IMR-90 (cell line): ENCODE measurements around the gene ZNF618. TPM values are rescaled to one million over a fixed set of nuclear protein-coding genes. Genes with fewer than 3 reads are reported as not detected.

ENCODE experiments used
- ATAC-seq: fragments of 200-7000 bp; cut with Tn5 transposase; 2 replicates; pipeline ENCODE4 v1.9.1; 2020; ENCODE audit warnings: low read depth, mild to moderate bottlenecking, moderate library complexity
- BruUV-seq: library from RNA; stranded (reverse); fragments of 400-500 nt; replicated peaks from 2 replicates; lab custom pipeline; 2021; lab: Mats Ljungman, UMichigan
- CTCF ChIA-PET: fragments of 300-600 bp; formaldehyde crosslinking; extraction: SDS; loops from one replicate; lab custom pipeline; 2021; ENCODE audit warnings: antibody characterized with exemption; lab: Yijun Ruan, JAX
- POLR2A ChIA-PET: fragments of 300-600 bp; sonication (Branson Sonifier 250); formaldehyde crosslinking; loops from one replicate; lab custom pipeline; 2022; ENCODE audit warnings: antibody characterized with exemption; ENCODE audit not compliant: unreplicated experiment; lab: Charles Lee
- DNase-seq: peaks from one replicate; pipeline ENCODE4 v3.0.0; 2013
- H2AFZ ChIP-seq: replicated peaks from 2 replicates; pipeline ENCODE3; 2013; ENCODE audit warnings: low read length, mild to moderate bottlenecking; ENCODE audit not compliant: poor library complexity
- H2AK5ac ChIP-seq: 2 replicates; pipeline ENCODE4 v1.6.1; 2013; ENCODE audit warnings: low read depth, low read length, inconsistent platforms
- H2AK9ac ChIP-seq: replicated peaks from 2 replicates; pipeline ENCODE3; 2013; ENCODE audit warnings: mild to moderate bottlenecking, low read depth, low read length, moderate library complexity; ENCODE audit not compliant: poor library complexity
- H2BK120ac ChIP-seq: 2 replicates; pipeline ENCODE4 v1.6.1; 2013; ENCODE audit warnings: low read depth, low read length, inconsistent platforms
- H2BK15ac ChIP-seq: 3 replicates; pipeline ENCODE4 v1.6.1; 2013; ENCODE audit warnings: low read depth, low read length, inconsistent platforms
- H2BK20ac ChIP-seq: 2 replicates; pipeline ENCODE4 v1.6.1; 2013; ENCODE audit warnings: low read depth, mild to moderate bottlenecking, inconsistent platforms, low read length, moderate library complexity
- H2BK5ac ChIP-seq: 2 replicates; pipeline ENCODE4 v1.6.1; 2013; ENCODE audit warnings: mild to moderate bottlenecking, low read depth, low read length, inconsistent platforms; ENCODE audit not compliant: poor library complexity, severe bottlenecking
- H3K14ac ChIP-seq: replicated peaks from 2 replicates; pipeline ENCODE4 v1.6.1; 2013; ENCODE audit warnings: low read depth, low read length, inconsistent platforms
- H3K18ac ChIP-seq: 2 replicates; pipeline ENCODE4 v1.6.1; 2013; ENCODE audit warnings: low read depth, low read length, control low read depth
- H3K23ac ChIP-seq: 2 replicates; pipeline ENCODE4 v1.6.1; 2013; ENCODE audit warnings: low read depth, low read length, inconsistent platforms
- H3K27ac ChIP-seq: 2 replicates; pipeline ENCODE4 v1.5.1; 2013; ENCODE audit warnings: mild to moderate bottlenecking, control low read depth, low read length; ENCODE audit not compliant: insufficient read depth
- H3K27me3 ChIP-seq: 2 replicates; pipeline ENCODE4 v1.6.1; 2013; ENCODE audit warnings: low read length; ENCODE audit not compliant: control insufficient read depth, insufficient read depth
- H3K36me3 ChIP-seq: 2 replicates; pipeline ENCODE4 v1.6.1; 2013; ENCODE audit warnings: low read length, mixed read lengths; ENCODE audit not compliant: control insufficient read depth, insufficient read depth
- H3K4ac ChIP-seq: 2 replicates; pipeline ENCODE4 v1.6.1; 2013; ENCODE audit warnings: low read depth, low read length, inconsistent platforms
- H3K4me1 ChIP-seq: 2 replicates; pipeline ENCODE4 v1.6.1; 2013; ENCODE audit warnings: low read length, mixed read lengths; ENCODE audit not compliant: control insufficient read depth, insufficient read depth
- H3K4me2 ChIP-seq: 2 replicates; pipeline ENCODE4 v1.6.1; 2013; ENCODE audit warnings: low read depth, mild to moderate bottlenecking, control low read depth, low read length, moderate library complexity
- H3K4me3 ChIP-seq: 2 replicates; pipeline ENCODE4 v1.5.1; 2013; ENCODE audit warnings: low read depth, mild to moderate bottlenecking, control low read depth, low read length, moderate library complexity; ENCODE audit not compliant: insufficient read depth
- H3K56ac ChIP-seq: 2 replicates; pipeline ENCODE4 v1.6.1; 2013; ENCODE audit warnings: low read length, inconsistent platforms; ENCODE audit not compliant: insufficient read depth; ENCODE audit errors: extremely low read depth
- H3K79me1 ChIP-seq, 2 experiments: 2 replicates each; pipeline ENCODE4 v1.6.1; 2013; ENCODE audit warnings: low read length in 2 of 2, inconsistent platforms in 1 of 2, low read depth in 1 of 2
- H3K9ac ChIP-seq: 2 replicates; pipeline ENCODE4 v1.6.1; 2013; ENCODE audit warnings: low read depth, low read length, control low read depth
- H3K9me1 ChIP-seq: 2 replicates; pipeline ENCODE4 v1.6.1; 2013; ENCODE audit warnings: low read length, inconsistent platforms; ENCODE audit not compliant: insufficient read depth
- H3K9me3 ChIP-seq: 2 replicates; pipeline ENCODE4 v1.6.1; 2013; ENCODE audit warnings: low read length; ENCODE audit not compliant: control insufficient read depth, insufficient read depth
- H4K20me1 ChIP-seq: 2 replicates; pipeline ENCODE4 v1.6.1; 2013; ENCODE audit warnings: low read length, inconsistent platforms; ENCODE audit not compliant: insufficient read depth
- H4K5ac ChIP-seq: 2 replicates; pipeline ENCODE4 v1.6.1; 2013; ENCODE audit warnings: mild to moderate bottlenecking, low read depth, low read length, control low read depth
- H4K8ac ChIP-seq, 2 experiments: 2 replicates each; pipeline ENCODE4 v1.6.1; 2013; ENCODE audit warnings: low read depth in 2 of 2, low read length in 2 of 2, control low read depth in 1 of 2, inconsistent platforms in 1 of 2
- H4K91ac ChIP-seq: 2 replicates; pipeline ENCODE4 v1.6.1; 2013; ENCODE audit warnings: low read depth, low read length, inconsistent platforms; ENCODE audit not compliant: insufficient read depth
- BHLHE40 ChIP-seq: fragments of 150-350 bp; IDR thresholded peaks from 2 replicates; pipeline ENCODE4 v1.6.1; 2016; ENCODE audit warnings: mild to moderate bottlenecking, low read depth, low read length
- CEBPB ChIP-seq: IDR thresholded peaks from 2 replicates; pipeline ENCODE4 v1.6.1; 2012; ENCODE audit warnings: low read depth, low read length, improper control_type of control experiment
- CHD1 ChIP-seq: IDR thresholded peaks from 2 replicates; pipeline ENCODE4 v1.6.1; 2012; ENCODE audit warnings: low read depth, low read length, improper control_type of control experiment
- CTCF ChIP-seq: conservative IDR thresholded peaks from 2 replicates; pipeline ENCODE4 v1.5.1; 2012; ENCODE audit warnings: mild to moderate bottlenecking, low read depth, low read length, improper control_type of control experiment
- ELK1 ChIP-seq: fragments of 150-350 bp; IDR thresholded peaks from 2 replicates; pipeline ENCODE4 v1.6.1; 2016; ENCODE audit warnings: low read depth, mild to moderate bottlenecking, low read length, moderate library complexity, borderline replicate concordance
- FOS ChIP-seq: fragments of 150-350 bp; IDR thresholded peaks from 2 replicates; pipeline ENCODE4 v1.6.1; 2016; ENCODE audit warnings: low read depth, low read length
- MAZ ChIP-seq: IDR thresholded peaks from 2 replicates; pipeline ENCODE4 v1.6.1; 2012; ENCODE audit warnings: low read depth, mild to moderate bottlenecking, low read length, improper control_type of control experiment, moderate library complexity, borderline replicate concordance
- MXI1 ChIP-seq: IDR thresholded peaks from 2 replicates; pipeline ENCODE4 v1.6.1; 2012; ENCODE audit warnings: low read depth, mild to moderate bottlenecking, low read length, moderate library complexity, borderline replicate concordance
- NFE2L2 ChIP-seq: fragments of 150-350 bp; IDR thresholded peaks from 2 replicates; pipeline ENCODE4 v1.6.1; 2016; ENCODE audit warnings: low read depth, mild to moderate bottlenecking, low read length
- POLR2A ChIP-seq: IDR thresholded peaks from 2 replicates; pipeline ENCODE4 v1.6.1; 2012; ENCODE audit warnings: mild to moderate bottlenecking, low read depth, low read length
- RAD21 ChIP-seq: IDR thresholded peaks from 2 replicates; pipeline ENCODE4 v1.6.1; 2012; ENCODE audit warnings: low read length, improper control_type of control experiment
- RCOR1 ChIP-seq: IDR thresholded peaks from 2 replicates; pipeline ENCODE4 v1.6.1; 2012; ENCODE audit warnings: mild to moderate bottlenecking, low read length, improper control_type of control experiment; ENCODE audit not compliant: insufficient replicate concordance
- RFX5 ChIP-seq: IDR thresholded peaks from 2 replicates; pipeline ENCODE4 v1.8.0; 2012; ENCODE audit warnings: low read depth, mild to moderate bottlenecking, low read length, moderate library complexity
- USF2 ChIP-seq: fragments of 150-350 bp; IDR thresholded peaks from 2 replicates; pipeline ENCODE4 v1.6.1; 2017; ENCODE audit warnings: mild to moderate bottlenecking, antibody characterized with exemption, low read length, low read depth
- WGBS, 2 experiments: methylation state at CpG; one replicate each; pipeline versions ENCODE4 v1.1.5 to v1.1.7; 2013; ENCODE audit warnings: missing lambda C conversion rate in 2 of 2; ENCODE audit not compliant: insufficient read length in 1 of 2; ENCODE audit errors: extremely low coverage in 2 of 2; 5-methylcytosine and 5-hydroxymethylcytosine counted together
- dilution Hi-C: fragments of 300-500 bp; cut with HindIII; formaldehyde crosslinking; loops from one replicate; pipeline ENCODE4 v1.14.3; 2018; ENCODE audit warnings: low sequenced_read_pairs; ENCODE audit not compliant: unreplicated experiment
- in situ Hi-C: fragments of 300-500 bp; cut with MboI; formaldehyde crosslinking; loops from 3 replicates; pipeline ENCODE4 v1.14.3; 2019; ENCODE audit warnings: low sequenced_read_pairs, inconsistent platforms, mixed read lengths
- intact Hi-C: fragments of 100-400 bp; cut with micrococcal nuclease; formaldehyde crosslinking; loops from 2 replicates; pipeline ENCODE4 v1.10.0; 2022
- polyA plus RNA-seq, 3 experiments: library from polyadenylated mRNA; depleted of rRNA; stranded (reverse); fragments of >200 nt; gene quantifications; 2 replicates each; pipeline ENCODE4 v1.2.3, GENCODE V29; 2012; ENCODE audit warnings: low replicate concordance in 1 of 3
- total RNA-seq: library from RNA; depleted of rRNA; stranded (reverse); fragments of >200 nt; gene quantifications from 2 replicates; pipeline ENCODE4 v1.2.3, GENCODE V29; 2012

The ZNF618 gene
- total and polyA plus RNA-seq, 2 of the 4 experiments (the other 2 are of a cell fraction) = 8.2 to 9.4 TPM

GRCh38 chr9:113882636-113883164, 6.6 kb downstream of the ZNF618 start:
- Histone ChIP-seq H4K20me1 (peaks cover 60% of the 10 kb centered on the region; the same call in 1 of the 2 replicates), H4K91ac (no peak overlapping the region), H3K14ac (no peak overlapping the region), H3K79me1 (peaks cover 31 to 87% of the 10 kb centered on the region in 2 experiments), H3K4me1 (peaks cover 19% of the 10 kb centered on the region), H2BK20ac (no peak overlapping the region), H2AFZ (no peak overlapping the region), H3K4ac (no peak overlapping the region), H3K27me3 (no peaks in the 10 kb centered on the region), H2BK15ac (no peak overlapping the region), H2BK5ac (no peak overlapping the region), H4K5ac (no peak overlapping the region), H3K36me3 (no peaks in the 10 kb centered on the region), H3K4me3 (no peak overlapping the region), H2BK120ac (no peak overlapping the region), H3K9ac (no peak overlapping the region), H3K27ac (no peak overlapping the region), H3K4me2 (no peak overlapping the region), H3K9me3 (no peaks in the 10 kb centered on the region), H2AK5ac (no peak overlapping the region), H3K23ac (no peak overlapping the region), H3K18ac (no peak overlapping the region), H3K9me1 (peaks cover 12% of the 10 kb centered on the region), H2AK9ac (no peak overlapping the region), H3K56ac (no peak overlapping the region), H4K8ac (no peak overlapping the region)
- intact Hi-C loops = no loop called here
- ChIA-PET CTCF (no interaction called here), POLR2A (no interaction called here)
- dilution Hi-C loops = no loop called here
- WGBS, 2 experiments = 96% methylated on average over 4 of the region's 7 CpGs; no CpG with 5 or more reads in 1 of the 2 experiments
- no peak for ATAC-seq
- TF ChIP-seq RFX5 = no peak
- no peak for TF ChIP-seq CEBPB
- TF ChIP-seq CHD1 = no peak
- no peak for TF ChIP-seq ELK1
- no peak for TF ChIP-seq USF2
- no peak for TF ChIP-seq MAZ
- TF ChIP-seq NFE2L2 = no peak
- TF ChIP-seq FOS = no peak
- no peak for TF ChIP-seq RCOR1
- no peak for TF ChIP-seq CTCF
- TF ChIP-seq RAD21 = no peak
- TF ChIP-seq MXI1 = no peak
- TF ChIP-seq POLR2A = no peak
- no peak for TF ChIP-seq BHLHE40
- DNase-seq = no peak
- in situ Hi-C loops = no loop called here
- BruUV-seq = no TSS peak
